RWPE1 (cell line): ENCODE results near the gene RNF34.
"Not testable (repeated sequence)": the region's sequence is repeated elsewhere in the genome, so short reads cannot be mapped to it uniquely, and the experiment has no call there.

Experiments used
- CTCF ChIA-PET: fragments of 350-600 bp; sonication (Branson Sonifier 250); formaldehyde crosslinking; extraction: SDS; loops from one replicate; lab custom pipeline; 2021; lab: Yijun Ruan, JAX
- POLR2A ChIA-PET: fragments of 400-600 bp; formaldehyde crosslinking; extraction: SDS; loops from one replicate; lab custom pipeline; 2020; ENCODE audit warnings: antibody characterized with exemption; ENCODE audit not compliant: low non-redundant PET; lab: Yijun Ruan, JAX
- DNase-seq: peaks from one replicate; pipeline ENCODE4 v3.0.0; 2012; ENCODE audit warnings: low spot score
- H3K27ac ChIP-seq: fragments of 450-650 bp; 2 replicates; pipeline ENCODE4 v1.5.1; 2017
- TF ChIP-seq, protein P1 (sequence below): fragments of 450-650 bp; conservative IDR thresholded peaks from 2 replicates; pipeline ENCODE4 v1.5.1; 2017; ENCODE audit warnings: low read depth, mild to moderate bottlenecking

Gene RNF34

DNA sequence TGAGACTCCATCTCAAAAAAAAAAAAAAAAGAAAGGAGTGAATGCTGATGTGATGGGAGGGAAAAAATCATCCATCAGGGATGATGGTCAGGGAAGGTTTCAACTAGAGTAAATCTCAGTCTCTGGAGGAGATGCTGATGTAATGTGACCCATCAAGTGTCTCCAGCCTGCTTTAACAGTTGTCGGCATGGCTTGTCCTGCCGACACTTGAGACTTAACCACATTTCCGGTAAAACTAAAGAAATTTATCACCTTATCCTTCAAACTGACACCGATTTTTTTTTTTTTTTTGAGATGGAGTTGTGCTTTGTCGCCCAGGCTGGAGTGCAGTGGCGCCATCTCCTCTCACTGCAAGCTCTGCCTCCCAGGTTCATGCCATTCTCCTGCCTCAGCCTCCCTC, 26.2 kb upstream of the RNF34 start:
- CTCF ChIA-PET, result no interaction called here
- H3K27ac ChIP-seq, result no peak overlapping the region
- POLR2A ChIA-PET, result no interaction called here

GRCh38 chr12:121374336-121374735, 25.6 kb upstream of the RNF34 start:
- CTCF ChIA-PET, result interaction anchor here (0.6 kb wide), 1 partner anchor 39 kb away, joined by 5 read pairs; no protein-coding TSS in a partner anchor
- DNase-seq, POLR2A ChIA-PET, H3K27ac ChIP-seq: not testable (repeated sequence)

More for the DNA sequence above, 26.2 kb upstream of the RNF34 start:
- TF ChIP-seq, protein P1, sequence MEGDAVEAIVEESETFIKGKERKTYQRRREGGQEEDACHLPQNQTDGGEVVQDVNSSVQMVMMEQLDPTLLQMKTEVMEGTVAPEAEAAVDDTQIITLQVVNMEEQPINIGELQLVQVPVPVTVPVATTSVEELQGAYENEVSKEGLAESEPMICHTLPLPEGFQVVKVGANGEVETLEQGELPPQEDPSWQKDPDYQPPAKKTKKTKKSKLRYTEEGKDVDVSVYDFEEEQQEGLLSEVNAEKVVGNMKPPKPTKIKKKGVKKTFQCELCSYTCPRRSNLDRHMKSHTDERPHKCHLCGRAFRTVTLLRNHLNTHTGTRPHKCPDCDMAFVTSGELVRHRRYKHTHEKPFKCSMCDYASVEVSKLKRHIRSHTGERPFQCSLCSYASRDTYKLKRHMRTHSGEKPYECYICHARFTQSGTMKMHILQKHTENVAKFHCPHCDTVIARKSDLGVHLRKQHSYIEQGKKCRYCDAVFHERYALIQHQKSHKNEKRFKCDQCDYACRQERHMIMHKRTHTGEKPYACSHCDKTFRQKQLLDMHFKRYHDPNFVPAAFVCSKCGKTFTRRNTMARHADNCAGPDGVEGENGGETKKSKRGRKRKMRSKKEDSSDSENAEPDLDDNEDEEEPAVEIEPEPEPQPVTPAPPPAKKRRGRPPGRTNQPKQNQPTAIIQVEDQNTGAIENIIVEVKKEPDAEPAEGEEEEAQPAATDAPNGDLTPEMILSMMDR, result no peak
- no peak for DNase-seq

DNA sequence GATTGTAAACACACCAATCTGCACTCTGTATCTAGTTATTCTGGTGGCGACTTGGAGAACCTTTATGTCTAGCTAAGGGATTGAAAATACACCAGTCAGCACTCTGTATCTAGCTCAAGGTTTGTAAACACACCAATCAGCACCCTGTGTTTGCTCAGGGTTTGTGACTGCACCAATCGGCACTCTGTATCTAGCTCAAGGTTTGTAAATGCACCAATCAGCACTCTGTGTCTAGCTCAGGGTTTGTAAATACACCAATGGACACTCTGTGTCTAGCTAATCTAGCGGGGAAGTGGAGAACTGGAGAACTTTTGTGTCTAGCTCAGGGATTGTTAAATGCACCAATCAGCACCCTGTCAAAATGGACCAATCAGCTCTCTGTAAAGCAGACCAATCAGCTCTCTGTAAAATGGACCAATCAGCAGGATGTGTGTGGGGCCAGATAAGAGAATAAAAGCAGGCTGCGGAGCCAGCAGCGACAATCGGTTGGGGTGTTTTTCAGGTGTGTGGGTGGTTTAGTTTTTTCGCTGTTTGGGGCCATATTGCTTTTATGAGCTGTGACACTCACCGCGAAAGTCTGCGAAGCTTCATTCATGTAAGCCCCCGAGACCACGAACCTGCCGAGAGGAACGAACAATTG, 24.9 kb upstream of the RNF34 start:
- POLR2A ChIA-PET, DNase-seq, H3K27ac ChIP-seq: not testable (repeated sequence)
- CTCF ChIA-PET, result interaction anchor here (0.6 kb wide), 2 partner anchors 40 to 580 kb away, joined by 3 to 5 read pairs; no protein-coding TSS in a partner anchor

DNA sequence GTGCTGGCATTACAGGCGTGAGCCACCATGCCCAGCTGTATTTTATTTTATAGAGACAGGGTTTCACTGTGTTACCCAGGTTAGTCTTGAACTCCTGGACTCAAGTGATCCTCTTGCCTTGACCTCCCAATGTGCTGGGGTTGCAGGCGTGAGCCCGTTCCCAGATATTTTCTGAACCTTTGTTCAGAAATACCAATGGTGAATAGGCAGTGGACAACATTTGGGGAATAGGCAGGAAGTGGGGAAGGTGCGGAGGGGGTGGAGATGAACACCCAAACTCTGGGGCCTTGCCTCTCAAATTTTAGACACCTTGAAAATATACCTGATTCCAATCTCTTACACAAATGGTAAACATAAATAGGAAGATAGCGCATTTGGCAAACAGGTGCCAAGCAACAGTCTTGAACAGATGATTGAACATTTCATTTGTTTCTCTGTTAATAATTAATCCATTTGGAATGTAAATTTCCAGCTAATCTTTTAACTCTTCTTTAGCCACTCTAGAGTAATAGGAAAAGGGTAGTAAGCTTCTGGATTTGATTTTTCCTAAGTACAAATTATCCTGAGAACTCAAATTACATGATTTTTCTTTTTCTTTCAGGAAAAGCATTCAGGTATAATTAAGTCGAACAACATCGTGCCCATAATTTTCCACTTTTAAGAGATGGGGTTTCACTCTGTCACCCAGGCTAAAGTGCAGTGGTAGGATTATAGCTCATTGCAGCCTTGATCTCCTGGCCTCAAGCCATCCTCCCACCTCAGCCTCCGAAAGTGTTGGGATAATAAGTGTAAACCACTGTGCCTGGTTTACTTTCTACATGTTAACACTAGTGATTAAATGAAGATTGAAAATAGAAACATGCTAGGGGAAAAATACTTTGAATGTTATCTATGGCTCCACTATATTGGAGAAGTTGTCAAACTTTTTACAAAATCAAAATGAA, 22.9 kb upstream of the RNF34 start:
- DNase-seq, result no peak
- ChIA-PET POLR2A (no interaction called here), CTCF (interaction anchor here (0.7 kb wide), 1 partner anchor 41 kb away, joined by 3 read pairs; no protein-coding TSS in a partner anchor)
- TF ChIP-seq, protein P1, result no peak
- no peak overlapping the region for H3K27ac ChIP-seq

DNA sequence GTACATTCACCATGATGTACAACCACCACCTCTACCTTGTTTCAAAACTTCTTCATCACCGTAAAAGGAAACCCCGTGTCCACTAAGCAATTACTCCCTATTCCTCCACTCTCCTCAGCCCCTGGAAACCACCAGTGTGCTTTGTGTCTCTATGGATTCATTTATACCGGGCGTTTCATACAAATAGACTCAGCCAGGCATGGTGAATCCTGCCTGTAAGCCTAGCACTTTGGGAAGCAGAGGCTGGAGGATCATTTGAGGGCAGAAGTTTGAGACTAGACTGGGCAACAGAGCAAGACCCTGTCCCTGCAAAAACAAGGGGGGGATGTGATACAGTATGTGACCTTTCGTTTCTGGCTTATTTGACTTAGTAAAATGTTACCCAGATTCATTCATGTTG, 21.2 kb upstream of the RNF34 start:
- TF ChIP-seq, protein P1, result no peak
- ChIA-PET CTCF (no interaction called here), POLR2A (no interaction called here)
- no peak overlapping the region for H3K27ac ChIP-seq
- no peak for DNase-seq

DNA sequence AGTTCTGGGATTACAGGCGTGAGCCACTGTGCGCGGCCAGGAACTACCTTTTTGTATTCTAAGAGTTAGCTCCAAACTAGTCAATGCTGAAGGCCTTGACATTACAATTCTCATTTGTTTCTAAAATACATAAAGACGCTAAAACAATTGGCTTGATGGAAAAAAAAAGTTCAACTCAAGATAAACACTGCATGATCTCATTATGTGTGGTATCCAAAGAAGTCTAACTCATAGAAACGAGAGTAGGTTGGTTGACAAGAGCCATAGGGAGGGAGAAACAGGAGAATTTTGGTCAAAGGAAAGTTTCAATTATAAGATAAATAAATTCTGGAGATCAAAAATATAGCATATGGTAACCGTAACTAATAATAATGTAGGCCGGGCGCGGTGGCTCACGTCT, 20.0 kb upstream of the RNF34 start:
- no peak for DNase-seq
- no peak overlapping the region for H3K27ac ChIP-seq
- ChIA-PET CTCF (interaction anchor here (0.5 to 0.6 kb wide), 2 partner anchors 87 to 191 kb away, joined by 3 to 5 read pairs; no protein-coding TSS in a partner anchor), POLR2A (no interaction called here)
- TF ChIP-seq, protein P1, result no peak

GRCh38 chr12:121383601-121384021, 16.3 kb upstream of the RNF34 start:
- DNase-seq, result no peak
- TF ChIP-seq, protein P1, result no peak
- ChIA-PET POLR2A (interaction anchor here (0.6 kb wide), 1 partner anchor 18 kb away, joined by 9 read pairs; no protein-coding TSS in a partner anchor), CTCF (no interaction called here)
- H3K27ac ChIP-seq, result no peak overlapping the region

GRCh38 chr12:121384891-121385290, 15.0 kb upstream of the RNF34 start:
- POLR2A ChIA-PET, CTCF ChIA-PET, H3K27ac ChIP-seq, DNase-seq: not testable (repeated sequence)
